Measurements from ENCODE around the gene CLRN3.

DNA sequence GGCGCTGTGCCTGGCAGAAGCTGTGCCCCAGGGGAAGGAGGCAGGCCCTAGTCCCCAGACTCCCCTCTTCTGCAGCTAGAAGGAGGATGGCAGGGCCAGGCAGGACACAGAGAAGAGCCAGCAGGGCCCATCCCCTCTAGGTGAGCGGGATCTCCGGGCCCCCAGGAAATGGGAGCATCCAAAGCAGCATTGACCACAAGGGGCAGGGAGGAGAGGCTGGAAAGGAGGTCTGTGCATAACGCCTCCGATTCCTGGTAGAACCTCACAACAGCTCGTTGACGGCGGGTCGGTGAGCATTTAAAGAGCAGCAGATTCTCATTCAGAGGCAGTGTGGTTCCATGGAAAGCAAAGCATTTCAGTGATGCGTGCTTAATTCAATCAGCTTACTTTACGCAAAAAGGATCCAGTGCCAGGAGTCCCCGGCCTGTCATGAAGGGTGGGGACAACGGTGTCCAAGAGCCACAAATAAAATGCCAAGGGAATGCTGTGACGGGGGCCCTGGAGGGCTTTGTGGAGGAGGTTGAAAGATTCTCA is 41.0 kb downstream of the CLRN3 start:
- TF ChIP-seq, protein P1, sequence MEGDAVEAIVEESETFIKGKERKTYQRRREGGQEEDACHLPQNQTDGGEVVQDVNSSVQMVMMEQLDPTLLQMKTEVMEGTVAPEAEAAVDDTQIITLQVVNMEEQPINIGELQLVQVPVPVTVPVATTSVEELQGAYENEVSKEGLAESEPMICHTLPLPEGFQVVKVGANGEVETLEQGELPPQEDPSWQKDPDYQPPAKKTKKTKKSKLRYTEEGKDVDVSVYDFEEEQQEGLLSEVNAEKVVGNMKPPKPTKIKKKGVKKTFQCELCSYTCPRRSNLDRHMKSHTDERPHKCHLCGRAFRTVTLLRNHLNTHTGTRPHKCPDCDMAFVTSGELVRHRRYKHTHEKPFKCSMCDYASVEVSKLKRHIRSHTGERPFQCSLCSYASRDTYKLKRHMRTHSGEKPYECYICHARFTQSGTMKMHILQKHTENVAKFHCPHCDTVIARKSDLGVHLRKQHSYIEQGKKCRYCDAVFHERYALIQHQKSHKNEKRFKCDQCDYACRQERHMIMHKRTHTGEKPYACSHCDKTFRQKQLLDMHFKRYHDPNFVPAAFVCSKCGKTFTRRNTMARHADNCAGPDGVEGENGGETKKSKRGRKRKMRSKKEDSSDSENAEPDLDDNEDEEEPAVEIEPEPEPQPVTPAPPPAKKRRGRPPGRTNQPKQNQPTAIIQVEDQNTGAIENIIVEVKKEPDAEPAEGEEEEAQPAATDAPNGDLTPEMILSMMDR (IDR thresholded peaks at IDR 0.05), result no peak
- TF ChIP-seq POLR2A (IDR thresholded peaks at IDR 0.05), result no peak
